Activated CD8-positive, alpha-beta memory T cell treated with anti-CD3 and anti-CD28 coated beads, Interleukin-2, amount 50 U/mL, for 24 hours (primary cell): Measurements from ENCODE around the gene SAE1.
"Not testable (repeated sequence)": the region's sequence is repeated elsewhere in the genome, so short reads cannot be mapped to it uniquely, and the experiment has no call there.

ENCODE experiments used
- DNase-seq: peaks from one replicate; pipeline ENCODE4 v3.0.0-alpha.2; 2020; ENCODE audit errors: extremely low read depth

SAE1 gene

GRCh38 chr19:47130120-47130588 lies 481 bp upstream of the SAE1 start:
- DNase-seq, result no peak

- no peak for DNase-seq
These were observed 1.7 kb downstream of the SAE1 start for GRCh38 chr19:47132194-47132852.

DNA sequence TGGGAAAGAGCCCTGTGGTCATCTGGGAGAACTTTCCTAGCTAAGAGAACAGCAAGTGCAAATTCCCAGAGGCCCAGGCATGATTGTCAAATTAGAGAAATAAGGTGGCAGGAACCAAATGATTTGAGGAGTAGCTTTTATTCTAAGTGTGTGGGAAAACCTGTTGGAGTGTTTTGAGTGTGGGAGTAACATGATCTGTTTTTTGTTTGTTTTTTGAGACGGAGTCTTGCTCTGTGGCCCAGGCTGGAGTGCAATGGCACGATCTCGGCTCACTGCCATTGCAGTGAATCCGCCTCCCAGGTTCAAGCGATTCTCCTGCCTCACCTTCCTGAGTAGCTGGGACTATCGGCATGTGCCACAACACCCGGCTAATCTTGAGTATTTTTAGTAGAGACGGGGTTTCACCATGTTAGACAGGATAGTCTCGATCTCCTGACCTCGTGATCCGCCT lies 2.4 kb downstream of the SAE1 start:
- no peak for DNase-seq

DNA sequence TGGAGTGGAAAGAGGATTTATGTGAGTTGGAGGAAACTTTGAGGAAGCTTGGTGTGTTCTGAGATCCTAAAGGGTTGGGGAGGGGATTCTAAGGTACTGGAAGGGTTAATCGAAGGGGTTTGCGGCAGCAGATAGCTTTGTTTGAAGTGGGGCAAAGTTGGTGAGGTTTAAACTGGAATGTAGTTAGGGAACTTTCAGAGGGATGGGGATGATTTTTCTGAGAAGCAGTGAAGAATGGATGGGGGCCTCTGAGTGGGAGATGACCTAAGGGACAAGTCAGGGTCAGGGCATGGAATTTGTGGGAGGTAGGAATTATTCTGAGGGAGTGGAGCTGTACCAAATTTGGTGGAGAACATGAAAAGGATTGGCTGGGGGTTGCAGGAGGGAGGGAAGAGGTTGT lies 3.9 kb downstream of the SAE1 start:
- DNase-seq, result no peak

DNA sequence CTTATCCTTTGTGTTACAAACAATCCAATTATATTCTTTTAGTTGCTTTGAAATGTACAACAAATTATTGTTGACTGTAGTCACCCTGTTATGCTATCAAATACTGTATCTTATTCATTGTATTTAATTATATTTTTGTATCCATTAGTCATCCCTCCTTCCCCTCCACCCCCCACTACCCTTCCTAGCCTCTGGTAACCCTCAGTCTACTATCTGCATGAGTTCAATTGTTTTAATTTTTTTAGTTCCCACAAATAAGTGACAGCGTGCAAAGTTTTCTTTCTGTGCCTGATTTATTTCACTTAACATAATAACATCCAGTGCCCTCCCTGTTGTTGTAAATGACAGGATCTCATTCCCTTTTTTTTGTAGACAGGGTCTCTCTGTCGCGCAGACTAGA lies 4.5 kb downstream of the SAE1 start:
- DNase-seq, result no peak

- DNase-seq, result not testable (repeated sequence)
These were observed 10.6 kb downstream of the SAE1 start for GRCh38 chr19:47141252-47141651.

GRCh38 chr19:47141695-47142094 lies 11.1 kb downstream of the SAE1 start:
- DNase-seq, result no peak

GRCh38 chr19:47142779-47143178 lies 12.1 kb downstream of the SAE1 start:
- DNase-seq, result no peak

GRCh38 chr19:47143322-47144073 lies 12.9 kb downstream of the SAE1 start:
- DNase-seq, result no peak

- no peak for DNase-seq
These were observed 14.0 kb downstream of the SAE1 start for GRCh38 chr19:47144630-47145029.

- no peak for DNase-seq
These were observed 15.2 kb downstream of the SAE1 start for GRCh38 chr19:47145639-47146486.

- DNase-seq, result no peak
These were observed 16.3 kb downstream of the SAE1 start for GRCh38 chr19:47146920-47147319.

DNA sequence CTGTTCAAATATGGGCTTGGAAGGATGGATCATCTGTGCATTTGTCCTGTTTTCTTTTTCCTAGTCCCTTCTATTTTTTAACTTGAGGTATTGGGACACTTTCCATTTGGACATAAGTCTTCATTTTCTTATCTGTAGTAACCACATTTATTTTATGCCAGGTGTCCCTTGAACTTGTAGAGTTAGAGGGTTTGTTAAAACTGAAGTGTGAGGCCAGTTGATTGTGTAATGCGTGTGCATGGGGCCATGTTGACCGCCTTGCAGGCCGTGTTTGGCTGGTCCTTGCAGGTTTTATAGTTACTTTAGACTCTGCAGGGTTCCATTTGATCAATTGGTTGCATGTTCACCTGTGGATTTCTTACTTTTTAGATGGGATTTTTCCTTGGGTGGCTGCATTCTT lies 21.0 kb downstream of the SAE1 start:
- no peak for DNase-seq

DNA sequence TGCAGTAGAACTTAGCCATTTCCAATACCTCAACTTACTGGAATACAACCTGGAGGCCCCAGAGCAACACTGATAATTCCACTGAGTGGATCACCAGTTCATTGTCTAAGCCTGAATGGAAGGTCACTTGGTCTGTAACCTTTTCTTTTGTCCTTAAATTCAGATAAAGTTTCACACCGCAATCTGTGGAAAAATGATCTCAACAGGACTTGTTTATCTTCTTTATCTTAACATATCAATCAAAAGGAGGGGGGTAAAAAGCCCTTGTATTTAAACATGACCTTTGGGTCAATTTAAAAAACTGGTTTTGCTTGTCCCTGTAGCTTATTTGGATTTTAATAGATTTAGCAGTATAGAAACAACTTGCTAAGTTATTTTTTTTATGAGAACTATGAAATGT lies 21.6 kb downstream of the SAE1 start:
- DNase-seq, result no peak

DNA sequence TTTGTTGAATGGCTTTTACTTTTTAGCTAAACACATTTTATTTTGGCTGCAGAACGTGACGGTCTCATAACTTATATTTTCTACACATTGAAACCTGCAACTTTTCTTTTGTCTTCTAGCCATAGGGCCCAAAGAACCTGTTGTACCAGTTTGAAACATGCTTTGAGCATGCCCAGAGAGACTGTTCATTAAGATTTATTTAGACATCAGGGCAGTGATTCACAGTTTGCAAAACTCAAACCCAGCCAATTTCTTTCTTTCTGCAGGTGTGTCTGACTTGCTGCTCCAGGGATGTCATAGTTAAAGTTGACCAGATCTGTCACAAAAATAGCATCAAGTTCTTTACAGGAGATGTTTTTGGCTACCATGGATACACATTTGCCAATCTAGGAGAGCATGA lies 22.0 kb downstream of the SAE1 start:
- DNase-seq, result no peak

- no peak for DNase-seq
These were observed 22.6 kb downstream of the SAE1 start for GRCh38 chr19:47153266-47153665.

GRCh38 chr19:47155148-47155547 lies 24.5 kb downstream of the SAE1 start:
- DNase-seq, result no peak

- DNase-seq, result no peak
These were observed 26.3 kb downstream of the SAE1 start for GRCh38 chr19:47156861-47157430.

GRCh38 chr19:47157431-47158321 lies 27.0 kb downstream of the SAE1 start:
- no peak for DNase-seq

DNA sequence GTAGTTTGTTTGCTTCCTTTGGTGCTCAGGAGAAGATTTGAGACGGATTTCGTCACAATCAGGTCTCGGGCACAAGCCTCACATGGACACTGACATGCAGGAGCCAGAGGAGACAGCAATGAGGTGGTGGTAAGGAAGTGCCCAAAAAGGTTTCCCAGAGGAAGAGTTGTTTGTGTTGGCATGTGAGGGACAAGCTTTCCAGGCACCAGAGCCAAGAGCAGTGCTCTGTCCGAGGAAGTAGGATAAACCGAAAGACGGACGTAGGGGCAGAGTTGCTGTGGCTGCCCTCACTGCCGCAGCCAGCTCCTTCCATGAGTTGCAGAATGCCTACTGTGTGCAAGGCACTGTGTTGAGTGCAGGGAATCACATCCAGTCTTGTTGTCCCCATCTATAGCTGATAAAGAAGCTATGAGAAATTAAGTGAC lies 27.7 kb downstream of the SAE1 start:
- DNase-seq, result no peak

DNA sequence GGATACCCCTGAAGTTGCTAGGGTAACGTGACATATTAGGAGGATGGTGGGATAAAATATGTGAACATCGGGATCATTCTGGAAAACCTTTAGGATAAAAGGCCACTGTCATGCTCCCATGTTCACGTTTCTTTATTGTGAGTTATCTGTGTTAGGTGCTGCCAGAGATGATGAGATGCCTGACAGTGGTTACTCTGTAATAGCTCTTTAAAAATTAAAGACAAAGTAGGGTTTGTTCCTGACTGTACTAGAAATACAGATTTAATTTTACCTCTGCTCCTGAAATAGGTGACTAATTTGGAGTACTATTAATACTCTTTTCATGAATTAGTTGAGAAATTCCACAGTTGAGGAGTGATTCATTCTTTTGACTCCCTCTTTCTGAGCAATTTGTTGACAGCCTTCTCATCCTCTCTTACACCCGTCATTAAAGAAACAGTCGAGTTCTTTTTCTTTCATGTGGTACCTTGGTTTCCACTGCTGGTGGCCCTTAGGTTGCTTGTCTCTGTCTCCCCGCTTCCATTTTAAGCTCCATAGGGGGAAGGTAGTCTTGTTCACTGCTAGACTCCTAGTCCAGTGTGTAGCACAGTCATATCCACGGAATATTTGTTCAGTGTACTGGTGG lies 28.4 kb downstream of the SAE1 start:
- no peak for DNase-seq
